GM18519 (cell line): ENCODE measurements around the gene USP34.
A peak's percentile ranks its signal among the peaks of the same experiment; 100 is the strongest.
"Not testable (repeated sequence)": the region's sequence is repeated elsewhere in the genome, so short reads cannot be mapped to it uniquely, and the experiment has no call there.

Source experiments
- ATAC-seq: cut with Tn5 transposase; IDR thresholded peaks from one replicate; pipeline ENCODE4 v1.9.1; 2021; ENCODE audit warnings: mild to moderate bottlenecking, moderate library complexity; ENCODE audit not compliant: unreplicated experiment, low FRiP score

USP34 gene

DNA sequence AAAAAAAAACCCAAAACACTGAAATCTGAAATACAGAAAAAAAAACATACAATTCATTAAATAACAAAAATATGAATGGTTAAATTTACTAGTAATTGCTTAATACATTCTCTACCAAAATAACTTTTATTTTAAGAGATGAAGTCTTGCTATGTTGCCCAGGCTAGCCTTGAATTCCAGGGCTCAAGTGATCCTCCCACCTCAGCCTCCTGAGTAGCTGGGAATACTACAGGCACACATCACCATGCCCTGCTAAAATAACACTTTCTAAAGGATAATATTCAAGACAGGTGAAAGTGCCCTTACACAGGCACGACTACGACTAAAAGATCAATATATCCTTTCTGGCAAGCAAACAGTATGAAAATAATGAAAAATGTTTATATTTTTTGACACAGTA is 9.5 kb downstream of the USP34 start:
- no peak for ATAC-seq

DNA sequence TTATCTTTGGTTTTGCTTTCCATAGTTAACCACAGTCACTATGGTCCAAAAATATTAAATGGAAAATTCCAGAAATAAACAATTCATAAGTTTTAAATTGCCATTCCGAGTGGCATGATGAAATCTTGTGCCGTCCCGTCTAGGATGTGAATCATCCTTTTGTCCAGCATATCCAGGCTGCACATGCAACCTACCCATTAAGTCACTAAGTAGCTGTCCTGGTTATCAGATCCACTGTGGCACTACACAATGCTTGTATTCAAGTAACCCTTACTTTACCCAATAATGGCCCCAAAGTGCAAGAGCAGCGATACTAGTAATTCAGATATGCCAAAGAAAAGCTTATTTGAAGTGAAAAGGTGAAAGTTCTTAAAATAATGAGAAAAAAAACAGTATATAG is 10.7 kb downstream of the USP34 start:
- ATAC-seq: no peak

DNA sequence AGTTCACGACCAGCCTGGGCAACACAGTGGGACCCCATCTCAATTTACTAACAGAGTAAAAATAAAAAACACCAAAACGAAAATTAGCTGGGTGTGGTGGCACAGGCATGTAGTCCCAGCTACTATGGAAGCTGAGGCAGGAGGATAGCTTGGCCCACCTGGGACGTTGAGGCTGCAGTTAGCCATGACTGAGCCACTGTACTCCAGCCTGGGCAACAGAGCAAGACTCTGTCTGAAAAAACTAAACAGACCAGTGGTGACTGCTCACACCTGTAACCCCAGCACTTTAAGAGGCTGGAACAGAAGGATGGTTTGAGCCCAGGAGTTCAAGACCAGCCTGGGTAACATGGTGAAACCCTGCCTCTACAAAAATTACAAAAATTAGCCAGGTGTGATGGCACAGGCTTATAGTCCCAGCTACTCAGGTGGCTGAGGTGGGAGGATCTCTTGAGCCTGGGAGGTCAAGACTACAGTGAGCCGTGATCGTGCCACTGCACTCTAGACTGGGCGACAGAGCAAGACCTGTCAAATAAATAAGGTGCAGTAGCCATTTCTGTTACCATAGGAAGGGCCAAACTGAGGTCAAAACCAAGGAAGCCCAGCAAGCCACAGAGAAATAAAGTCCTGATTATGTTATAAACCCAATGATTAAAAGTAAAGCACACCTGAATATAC is 14.0 kb downstream of the USP34 start:
- no peak for ATAC-seq

DNA sequence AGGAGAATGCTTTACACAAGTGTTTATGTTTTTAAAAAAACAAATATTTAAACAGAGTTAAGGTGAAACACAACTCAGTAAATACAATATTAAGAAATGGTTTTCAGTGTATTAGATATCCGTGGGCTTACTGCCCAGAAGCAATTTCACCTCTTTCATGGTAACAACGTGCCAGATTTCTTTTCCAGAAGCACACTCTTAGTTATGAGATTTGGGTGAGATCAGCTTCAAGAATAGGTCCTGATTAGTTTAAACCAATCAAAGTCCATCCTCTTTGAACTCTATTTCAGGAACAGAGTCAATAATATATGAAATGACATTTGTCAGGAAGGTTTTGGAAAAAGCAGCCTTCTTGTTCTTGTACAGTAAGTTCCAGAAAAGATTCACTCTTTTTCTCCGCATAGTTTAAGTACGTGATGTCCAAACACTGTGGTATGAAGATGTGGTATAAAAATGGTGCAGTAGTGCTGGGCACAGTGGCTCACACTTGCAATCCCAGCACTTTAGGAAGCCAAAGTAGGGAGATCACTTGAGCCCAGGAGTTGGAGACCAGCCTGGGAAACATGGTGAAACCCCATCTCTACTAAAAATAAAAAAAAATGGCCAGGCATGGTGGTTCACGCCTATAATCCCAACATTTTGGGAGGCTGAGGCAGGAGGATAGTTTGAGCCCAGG is 14.7 kb downstream of the USP34 start:
- ATAC-seq: no peak

DNA sequence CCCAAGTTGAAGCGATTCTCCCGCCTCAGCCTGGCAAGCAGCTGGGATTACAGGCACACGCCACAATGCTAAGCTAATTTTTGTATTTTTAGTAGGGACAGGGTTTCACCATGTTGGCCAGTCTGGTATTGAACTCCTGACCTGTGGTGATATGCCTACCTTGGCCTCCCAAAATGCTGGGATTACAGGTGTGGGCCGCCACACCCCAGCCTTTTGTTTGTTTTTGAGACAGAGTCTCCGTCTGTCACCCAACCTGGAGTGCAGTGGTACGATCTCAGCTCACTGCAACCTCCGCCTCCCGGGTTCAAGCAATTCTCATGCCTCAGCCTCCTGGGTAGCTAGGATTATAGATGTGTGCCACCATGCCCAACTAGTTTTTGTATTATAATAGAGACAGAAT is 15.9 kb downstream of the USP34 start:
- ATAC-seq: not testable (repeated sequence)

DNA sequence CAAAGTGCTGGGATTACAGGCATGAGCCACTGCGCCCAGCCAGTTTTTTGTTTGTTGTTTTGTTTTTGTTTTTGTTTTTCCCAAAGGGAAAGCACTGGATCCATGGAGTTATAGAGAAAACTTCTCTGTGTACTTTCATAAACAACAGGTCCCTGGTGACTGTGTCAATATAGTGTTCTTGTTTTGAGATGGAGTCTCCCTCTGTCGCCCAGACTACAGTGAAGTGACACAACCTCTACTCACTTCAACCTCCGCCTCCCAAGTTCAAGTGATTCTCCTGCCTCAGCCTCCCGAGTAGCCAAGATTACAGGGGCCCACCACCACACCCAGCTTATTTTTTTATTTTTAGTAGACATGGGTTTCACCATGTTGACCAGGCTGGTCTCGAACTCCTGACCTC is 16.5 kb downstream of the USP34 start:
- no peak for ATAC-seq

DNA sequence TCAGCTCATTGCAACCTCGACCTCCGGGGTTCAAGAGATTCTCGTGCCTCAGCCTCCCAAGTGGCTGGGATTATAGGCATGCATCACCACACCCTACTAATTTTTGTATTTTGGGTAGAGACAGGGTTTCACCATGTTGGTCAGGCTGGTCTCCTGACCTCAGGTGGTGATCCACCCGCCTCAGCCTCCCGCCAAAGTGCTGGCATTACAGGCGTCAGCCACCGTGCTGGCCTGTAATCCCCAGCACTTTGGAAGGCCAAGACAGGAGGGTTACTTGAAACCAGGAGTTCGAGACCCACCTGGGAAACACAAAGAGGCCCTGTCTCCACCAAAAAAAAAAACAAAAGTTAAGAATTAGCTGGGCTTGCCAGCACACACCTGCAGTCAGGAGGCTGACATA is 18.5 kb downstream of the USP34 start:
- no peak for ATAC-seq

DNA sequence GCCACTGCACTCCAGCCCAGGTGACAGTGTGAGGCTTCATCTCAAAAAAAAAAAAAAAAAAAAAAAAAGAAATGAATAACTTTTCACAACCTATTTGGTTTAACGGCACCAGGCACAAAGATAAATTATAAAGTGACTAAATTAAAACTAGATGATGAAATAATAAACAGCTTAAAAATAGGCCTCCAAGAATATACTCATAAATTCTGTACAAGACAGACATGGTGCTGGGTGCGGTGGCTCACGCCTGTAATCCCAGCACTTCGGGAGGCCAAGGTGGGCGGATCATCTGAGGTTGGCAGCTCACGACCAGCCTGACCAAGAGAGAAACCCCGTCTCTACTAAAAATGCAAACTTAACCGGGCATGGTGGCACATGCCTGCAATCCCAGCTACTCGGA is 19.7 kb downstream of the USP34 start:
- ATAC-seq: no peak

DNA sequence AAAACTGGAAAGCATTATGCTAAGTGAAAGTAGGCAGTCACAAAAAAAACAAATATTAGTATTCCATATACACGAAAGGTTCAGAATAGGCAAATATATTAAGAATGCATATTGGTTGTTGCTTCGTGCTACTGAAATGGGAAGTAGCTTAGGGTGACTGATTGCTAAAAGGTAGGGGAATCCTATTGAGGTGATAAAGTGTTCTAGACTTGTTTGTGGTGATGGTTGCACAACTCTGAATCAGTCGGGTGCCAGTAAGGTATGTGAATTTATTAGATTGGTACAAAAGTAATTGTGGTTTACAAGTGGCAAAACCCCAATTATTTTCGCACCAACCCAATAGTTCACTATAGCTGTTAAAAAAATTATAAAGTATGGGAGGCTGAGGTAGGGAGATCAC is 20.7 kb downstream of the USP34 start:
- ATAC-seq: no peak

DNA sequence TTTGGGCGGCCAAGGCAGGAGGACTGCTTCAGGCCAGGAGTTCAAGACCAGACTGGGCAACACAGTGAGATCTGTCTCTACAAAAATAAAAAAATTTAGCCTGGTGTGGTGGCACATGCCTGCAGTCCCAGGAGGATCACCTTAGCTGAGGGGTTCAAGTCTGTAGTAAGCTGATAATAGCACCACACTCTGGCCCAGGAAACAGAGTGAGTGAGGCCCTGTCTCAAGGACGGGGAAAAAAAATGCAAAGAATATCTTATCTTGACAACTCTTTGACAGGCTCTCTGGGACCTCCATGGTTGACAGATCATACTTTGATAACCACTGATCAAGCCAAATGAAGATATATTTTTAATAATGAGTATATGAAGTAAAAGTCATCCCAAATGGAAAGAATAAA is 22.7 kb downstream of the USP34 start:
- ATAC-seq: no peak

DNA sequence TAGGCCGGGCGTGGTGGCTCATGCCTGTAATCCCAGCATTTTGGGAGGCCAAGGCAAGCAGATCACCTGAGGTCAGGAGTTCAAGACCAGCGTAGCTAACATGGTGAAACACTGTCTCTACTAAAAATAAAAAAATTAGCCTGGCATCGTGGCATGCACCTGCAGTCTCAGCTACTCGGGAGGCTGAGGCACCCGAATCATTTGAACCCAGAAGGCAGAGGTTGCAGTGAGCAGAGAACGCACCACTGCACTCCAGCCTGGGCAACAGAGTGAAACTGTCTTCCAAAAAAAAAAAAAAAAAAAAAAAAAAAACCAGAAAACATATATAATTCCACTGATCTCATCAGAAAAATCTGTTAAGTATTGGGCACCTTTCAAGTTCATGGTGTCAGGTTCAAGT is 23.9 kb downstream of the USP34 start:
- not testable (repeated sequence) for ATAC-seq

DNA sequence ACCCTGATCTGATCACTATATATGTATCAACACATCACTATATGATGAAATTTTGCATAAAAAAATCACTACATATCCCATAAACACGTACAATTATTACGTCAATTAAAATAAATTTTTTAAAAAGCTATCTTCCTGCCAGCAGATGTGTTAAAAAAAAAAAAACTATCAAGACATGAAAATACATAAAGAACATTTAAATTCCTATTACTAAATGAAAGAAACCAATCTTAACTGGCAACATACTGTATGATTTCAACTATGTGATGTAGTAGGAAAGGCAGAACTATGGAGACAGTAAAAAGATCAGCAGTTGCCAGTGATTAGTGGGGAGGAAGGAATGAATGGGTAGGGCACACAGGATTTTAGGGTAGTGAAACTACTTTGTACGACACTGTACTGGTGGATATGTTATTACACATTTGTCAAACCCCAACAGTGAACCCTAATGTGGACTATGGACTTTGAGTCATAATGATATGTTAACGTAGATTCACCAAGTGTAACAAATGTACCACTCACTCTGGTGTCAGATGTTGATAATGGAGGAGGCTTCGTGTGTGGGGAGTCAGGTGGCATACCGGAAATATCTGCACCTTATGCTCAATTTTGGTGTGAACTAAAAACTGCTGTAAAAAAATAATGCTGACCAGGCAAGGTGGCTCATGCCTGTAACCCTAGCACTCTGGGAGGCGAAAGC is 27.4 kb downstream of the USP34 start:
- peak; percentile 87 for ATAC-seq

DNA sequence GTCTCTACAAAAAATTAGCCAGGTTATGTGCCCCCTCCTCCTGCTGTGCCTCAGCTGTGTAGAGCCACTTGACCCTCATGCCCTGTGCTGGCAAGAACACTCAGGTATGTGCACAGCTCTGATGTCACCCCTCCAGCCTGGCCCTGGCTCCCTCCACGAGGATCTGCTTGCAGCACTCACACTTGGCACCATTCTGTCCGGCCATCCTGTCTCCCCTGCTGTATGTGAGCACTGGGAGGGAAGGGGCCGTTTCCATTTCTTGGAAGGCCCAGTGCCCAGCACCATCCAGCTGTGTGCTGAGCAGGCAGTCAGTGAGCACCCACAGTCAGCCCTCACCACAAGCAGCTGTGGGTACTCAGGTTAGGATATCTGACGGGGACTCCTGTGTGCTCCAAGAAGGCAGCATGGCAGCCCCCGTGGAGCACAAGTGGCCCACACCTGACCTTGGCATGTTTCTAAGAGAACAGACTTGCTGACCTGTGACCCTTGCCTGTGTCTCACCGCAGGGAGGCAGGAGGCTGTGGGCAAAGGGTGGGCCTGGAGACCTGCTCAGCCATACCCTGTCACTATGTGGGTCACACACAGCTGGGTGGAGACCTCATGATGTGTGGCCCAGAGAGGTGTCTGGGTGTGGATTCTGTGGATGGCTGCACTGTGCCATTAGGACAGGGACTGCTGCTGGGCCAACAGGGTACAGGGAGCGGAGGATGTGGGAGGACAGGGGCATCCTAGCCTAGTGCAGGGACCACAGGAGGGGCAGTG is 31.5 kb downstream of the USP34 start:
- no peak for ATAC-seq

DNA sequence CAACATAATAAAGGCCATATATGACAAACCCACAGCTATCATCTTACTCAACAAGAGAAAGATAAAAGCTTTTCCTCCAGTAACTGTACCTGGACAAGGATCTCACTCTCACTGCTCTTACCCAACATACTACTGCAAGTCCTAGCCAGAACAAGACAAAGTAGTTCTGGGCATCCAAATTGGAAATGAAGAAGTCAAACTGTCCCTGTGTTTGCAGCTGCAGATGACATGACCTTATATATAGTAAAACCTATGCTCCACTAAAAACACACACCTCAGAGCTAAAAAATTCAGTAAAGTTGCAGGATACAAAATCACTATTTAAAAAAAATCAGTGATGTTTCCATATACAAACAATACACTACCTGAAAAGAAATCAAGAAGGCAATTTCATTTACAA is 32.2 kb downstream of the USP34 start:
- ATAC-seq: no peak

DNA sequence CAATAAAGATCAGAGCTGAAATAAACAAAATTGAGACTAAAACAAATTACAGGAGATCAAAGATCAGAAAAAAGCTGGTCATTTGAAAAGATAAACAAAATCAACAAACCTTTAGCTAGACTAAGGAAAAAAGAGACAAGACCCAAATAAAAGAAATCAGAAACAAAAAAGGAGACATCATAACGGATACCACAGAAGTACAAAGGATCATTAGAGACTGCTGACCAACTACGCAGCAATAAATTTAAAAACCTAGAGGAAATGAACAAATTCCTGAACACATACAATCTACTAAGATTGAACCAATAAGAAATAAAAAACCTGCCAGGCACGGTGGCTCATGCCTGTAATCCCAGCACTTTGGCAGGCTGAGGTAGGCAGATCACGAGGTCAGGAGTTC is 33.7 kb downstream of the USP34 start:
- no peak for ATAC-seq

DNA sequence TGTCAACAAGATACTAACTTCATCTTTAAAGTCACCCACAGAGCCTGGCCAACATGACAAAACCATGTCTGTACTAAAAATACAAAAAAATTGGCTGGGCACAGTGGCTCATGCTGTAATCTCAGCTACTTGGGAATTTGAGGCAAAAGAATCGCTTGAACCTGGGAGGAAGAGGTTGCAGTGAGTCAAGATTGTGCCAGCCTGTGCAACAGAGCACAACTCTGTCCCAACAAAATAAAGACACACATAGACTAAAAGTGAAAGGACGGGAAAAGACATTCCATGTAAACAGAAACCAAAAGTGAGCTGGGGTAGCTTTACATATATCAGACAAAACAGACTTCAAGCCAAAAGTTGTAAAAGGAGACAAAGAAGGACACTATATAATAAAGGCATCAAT is 34.8 kb downstream of the USP34 start:
- no peak for ATAC-seq

DNA sequence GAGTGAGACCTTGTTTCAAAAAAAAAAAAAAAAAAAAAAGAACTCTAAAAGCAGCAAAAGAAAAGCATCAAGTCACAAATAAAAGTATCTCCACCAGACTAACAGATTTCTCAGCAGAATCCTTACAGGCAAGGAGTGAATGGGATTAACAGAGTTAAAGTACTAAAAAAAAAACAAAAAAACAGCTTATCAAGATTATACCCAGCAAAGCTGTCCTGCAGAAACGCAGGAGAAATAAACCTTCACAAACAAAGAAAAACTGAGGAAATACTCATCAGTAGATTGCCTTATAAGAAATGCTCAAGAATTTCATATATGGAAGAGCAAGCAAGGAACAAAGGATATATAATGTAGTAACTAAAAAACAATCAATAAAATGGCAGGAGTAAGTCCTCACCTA is 35.6 kb downstream of the USP34 start:
- ATAC-seq: no peak

DNA sequence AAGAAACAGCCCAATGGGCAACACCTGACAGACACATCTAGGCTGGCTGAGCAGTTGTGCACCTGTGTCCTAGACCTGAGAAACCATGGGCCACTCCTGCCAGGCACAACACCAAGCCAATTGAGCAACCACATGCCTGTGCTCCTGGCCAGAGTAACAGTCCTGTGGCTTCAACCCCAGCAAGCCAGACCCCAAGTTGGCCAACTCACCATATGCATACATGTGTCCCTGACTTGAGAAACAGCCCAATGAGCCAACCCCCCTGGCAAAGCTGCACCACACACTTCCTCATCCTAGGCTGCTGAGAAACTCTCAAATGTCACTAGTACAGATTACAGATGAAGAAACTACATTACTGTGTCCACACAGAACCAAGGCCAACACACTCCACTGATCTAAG is 36.6 kb downstream of the USP34 start:
- ATAC-seq: no peak

DNA sequence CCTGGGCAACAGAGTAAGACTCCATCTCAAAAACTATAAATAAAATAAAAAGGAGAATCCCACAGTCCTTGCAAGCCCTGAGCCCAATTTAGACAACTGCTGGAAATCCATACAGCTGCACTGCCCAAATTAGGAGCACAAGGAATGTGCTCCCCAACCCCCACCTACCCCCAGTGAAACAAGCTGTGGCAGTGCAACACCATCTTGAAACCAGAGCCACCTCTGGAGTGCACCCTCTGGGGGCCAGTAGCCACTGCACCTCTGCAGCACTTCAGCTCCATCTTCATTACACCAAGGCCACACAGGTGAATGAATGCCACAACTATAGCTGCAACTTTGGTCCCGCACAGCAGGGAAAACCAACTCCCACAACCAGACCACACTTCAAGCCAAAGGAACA is 37.3 kb downstream of the USP34 start:
- no peak for ATAC-seq

DNA sequence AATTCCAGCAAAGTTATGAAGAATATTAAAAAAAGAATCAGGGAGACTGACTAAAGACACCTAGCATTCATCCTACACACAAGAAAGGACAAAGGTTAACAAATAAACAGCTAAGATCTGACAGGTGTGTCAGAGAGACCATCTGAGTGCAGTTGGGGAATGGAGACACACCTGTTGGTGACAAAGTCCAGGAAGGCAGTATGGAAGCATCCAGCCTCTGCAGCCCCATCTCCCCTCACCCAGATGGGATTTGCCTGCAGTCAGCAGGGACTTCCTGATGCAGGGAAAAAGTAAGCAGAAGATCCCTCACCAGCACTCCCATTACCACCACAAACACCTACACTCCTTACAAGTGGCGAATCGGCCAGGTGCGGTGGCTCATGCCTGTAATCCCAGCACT is 37.9 kb downstream of the USP34 start:
- no peak for ATAC-seq

DNA sequence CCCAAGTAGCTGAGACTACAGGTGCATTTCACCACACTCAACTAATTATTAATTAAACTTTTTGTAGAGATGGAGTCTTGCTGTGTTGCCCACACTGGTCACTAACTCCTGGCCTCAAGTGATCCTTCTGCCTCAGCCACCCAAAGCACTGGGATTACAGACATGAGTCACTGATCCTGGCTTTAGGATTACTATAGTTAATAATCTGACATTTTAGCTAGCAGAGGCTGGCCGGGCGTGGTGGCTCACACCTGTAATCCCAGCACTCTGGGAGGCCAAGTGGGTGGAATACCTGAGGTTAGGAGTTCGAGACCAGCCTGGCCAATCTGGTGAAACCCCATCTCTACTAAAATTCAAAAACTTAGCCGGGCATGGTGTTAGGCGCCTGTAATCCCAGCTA is 39.5 kb downstream of the USP34 start:
- no peak for ATAC-seq
